ENCODE results near the gene OR14K1.
"Not testable (repeated sequence)": the region's sequence is repeated elsewhere in the genome, so short reads cannot be mapped to it uniquely, and the experiment has no call there.

Gene OR14K1

GRCh38 chr1:247741756-247742155 is 3.3 kb downstream of the OR14K1 start:
- TF ChIP-seq CTCF (IDR thresholded peaks at IDR 0.05; ENCODE audit: low read depth, low read length, missing control alignments) = no peak
- in situ Hi-C loops (cut with HindIII; ENCODE audit: low sequenced_read_pairs) = no loop called here

GRCh38 chr1:247742215-247742760 is 3.9 kb downstream of the OR14K1 start:
- in situ Hi-C loops (cut with HindIII; ENCODE audit: low sequenced_read_pairs); H3K4me3 ChIP-seq (ENCODE audit: low read depth, low read length): not testable (repeated sequence)
- DNase-seq (ENCODE audit: low read depth) = peak; percentile 36

More at GRCh38 chr1:247741756-247742155, 3.3 kb downstream of the OR14K1 start:
- no peak for DNase-seq (ENCODE audit: low read depth)
- no peak overlapping the region for H3K4me3 ChIP-seq (ENCODE audit: low read depth, low read length)

GRCh38 chr1:247746391-247746935 is 8.0 kb downstream of the OR14K1 start:
- peak; percentile 38 for DNase-seq (ENCODE audit: low read depth)
- no peak for TF ChIP-seq CTCF (IDR thresholded peaks at IDR 0.05; ENCODE audit: low read depth, low read length, missing control alignments)
- no peak overlapping the region for H3K4me3 ChIP-seq (ENCODE audit: low read depth, low read length)
- in situ Hi-C loops (cut with HindIII; ENCODE audit: low sequenced_read_pairs) = no loop called here

- in situ Hi-C loops (cut with HindIII; ENCODE audit: low sequenced_read_pairs) = no loop called here
- no peak overlapping the region for H3K4me3 ChIP-seq (ENCODE audit: low read depth, low read length)
- DNase-seq (ENCODE audit: low read depth) = peak; percentile 50
- TF ChIP-seq CTCF (IDR thresholded peaks at IDR 0.05; ENCODE audit: low read depth, low read length, missing control alignments) = no peak
Measured at GRCh38 chr1:247747616-247748015, 9.2 kb downstream of the OR14K1 start.

GRCh38 chr1:247748041-247748440 is 9.6 kb downstream of the OR14K1 start, which contains the start of gene OR14A2:
Gene OR14A2, minus strand, starts transcription at chr1:247748141.
- DNase-seq (ENCODE audit: low read depth) = no peak
- TF ChIP-seq CTCF (IDR thresholded peaks at IDR 0.05; ENCODE audit: low read depth, low read length, missing control alignments) = no peak
- in situ Hi-C loops (cut with HindIII; ENCODE audit: low sequenced_read_pairs) = no loop called here
- no peak within 1 kb of the TSS for H3K4me3 ChIP-seq (ENCODE audit: low read depth, low read length)

GRCh38 chr1:247749870-247750269 is 11.5 kb downstream of the OR14K1 start:
- no peak for TF ChIP-seq CTCF (IDR thresholded peaks at IDR 0.05; ENCODE audit: low read depth, low read length, missing control alignments)
- no peak overlapping the region for H3K4me3 ChIP-seq (ENCODE audit: low read depth, low read length)
- no peak for DNase-seq (ENCODE audit: low read depth)
- in situ Hi-C loops (cut with HindIII; ENCODE audit: low sequenced_read_pairs) = no loop called here

- DNase-seq (ENCODE audit: low read depth); H3K4me3 ChIP-seq (ENCODE audit: low read depth, low read length); in situ Hi-C loops (cut with HindIII; ENCODE audit: low sequenced_read_pairs): not testable (repeated sequence)
Measured at GRCh38 chr1:247754311-247754710, 15.9 kb downstream of the OR14K1 start.

All from astrocyte of the cerebellum (primary cell).